HG03060 (cell line): ENCODE measurements around the gene CDH26.

ENCODE experiments used
- ATAC-seq: cut with Tn5 transposase; IDR thresholded peaks from one replicate; pipeline ENCODE4 v1.9.1; 2021; ENCODE audit warnings: low read depth, moderate number of reproducible peaks; ENCODE audit not compliant: unreplicated experiment

CDH26 gene

DNA sequence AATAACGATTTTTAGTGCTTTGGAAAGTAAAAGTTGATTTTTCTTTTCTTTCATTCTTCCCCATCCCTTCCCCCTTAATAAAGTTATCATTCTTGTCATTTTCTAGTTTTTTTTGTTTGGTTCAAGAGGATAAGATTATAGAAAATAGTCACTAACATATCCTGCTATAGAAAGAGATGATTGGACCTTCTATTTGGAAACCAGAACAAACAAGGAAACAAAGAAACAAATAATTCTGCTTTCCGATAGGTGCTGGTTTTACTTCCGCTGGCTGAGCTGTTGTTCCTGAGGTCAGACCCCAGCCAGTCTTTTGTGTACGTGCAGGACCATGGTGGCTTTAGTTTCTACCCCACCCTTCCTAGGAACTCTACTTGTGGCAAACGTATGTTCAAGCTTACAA is at the start of gene CDH26:
TSS of gene CDH26 (plus strand) at position 301 of the 400 bp plus-strand sequence. CDS start 304 bp downstream, outside the sequence.
- no peak for ATAC-seq

- ATAC-seq = no peak
These were observed 49.4 kb upstream of the CDH26 start for GRCh38 chr20:59908855-59909254.

- ATAC-seq = no peak
These were observed 47.2 kb upstream of the CDH26 start for GRCh38 chr20:59911041-59911440.

GRCh38 chr20:59912609-59913008 is 45.6 kb upstream of the CDH26 start:
- ATAC-seq = no peak

DNA sequence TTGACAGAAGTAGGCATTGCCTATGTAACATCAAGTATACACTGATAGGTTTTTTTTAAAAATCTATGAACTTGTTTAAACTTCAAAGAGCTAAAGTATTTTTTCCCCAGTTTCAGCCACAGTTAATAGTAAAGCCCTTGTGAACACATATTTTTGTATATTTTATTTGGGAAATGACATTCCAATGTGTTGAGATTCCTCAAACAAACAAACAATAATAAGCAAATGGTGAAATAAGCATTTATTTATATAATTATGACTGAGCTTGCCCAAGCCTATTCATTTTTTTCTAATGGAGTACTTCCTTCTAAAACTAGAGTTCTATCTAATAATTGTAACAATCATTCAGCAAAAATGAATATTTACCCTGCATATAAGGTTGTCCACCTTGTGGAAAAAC is 37.3 kb upstream of the CDH26 start:
- no peak for ATAC-seq

GRCh38 chr20:59923514-59923913 is 34.7 kb upstream of the CDH26 start:
- no peak for ATAC-seq

GRCh38 chr20:59925359-59925758 is 32.9 kb upstream of the CDH26 start:
- ATAC-seq = no peak

DNA sequence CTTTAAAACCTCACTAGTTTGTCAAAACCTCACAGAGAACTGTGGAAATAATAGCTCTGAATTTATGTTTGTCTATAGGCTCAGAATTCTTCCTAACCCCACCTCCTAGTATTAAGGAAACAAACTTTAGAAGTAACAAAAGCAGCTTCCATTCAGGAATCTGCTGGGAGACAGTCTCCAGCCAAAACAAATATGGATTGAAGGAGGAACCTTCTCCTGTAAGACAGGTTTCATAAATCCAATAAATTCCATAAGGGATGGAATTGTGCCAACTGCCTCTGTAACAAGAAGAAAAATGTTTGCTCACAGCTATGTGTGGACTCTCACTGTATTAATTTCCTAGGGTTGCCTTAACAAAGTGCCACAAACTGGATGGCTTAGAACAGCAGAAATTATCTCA is 32.3 kb upstream of the CDH26 start:
- no peak for ATAC-seq

DNA sequence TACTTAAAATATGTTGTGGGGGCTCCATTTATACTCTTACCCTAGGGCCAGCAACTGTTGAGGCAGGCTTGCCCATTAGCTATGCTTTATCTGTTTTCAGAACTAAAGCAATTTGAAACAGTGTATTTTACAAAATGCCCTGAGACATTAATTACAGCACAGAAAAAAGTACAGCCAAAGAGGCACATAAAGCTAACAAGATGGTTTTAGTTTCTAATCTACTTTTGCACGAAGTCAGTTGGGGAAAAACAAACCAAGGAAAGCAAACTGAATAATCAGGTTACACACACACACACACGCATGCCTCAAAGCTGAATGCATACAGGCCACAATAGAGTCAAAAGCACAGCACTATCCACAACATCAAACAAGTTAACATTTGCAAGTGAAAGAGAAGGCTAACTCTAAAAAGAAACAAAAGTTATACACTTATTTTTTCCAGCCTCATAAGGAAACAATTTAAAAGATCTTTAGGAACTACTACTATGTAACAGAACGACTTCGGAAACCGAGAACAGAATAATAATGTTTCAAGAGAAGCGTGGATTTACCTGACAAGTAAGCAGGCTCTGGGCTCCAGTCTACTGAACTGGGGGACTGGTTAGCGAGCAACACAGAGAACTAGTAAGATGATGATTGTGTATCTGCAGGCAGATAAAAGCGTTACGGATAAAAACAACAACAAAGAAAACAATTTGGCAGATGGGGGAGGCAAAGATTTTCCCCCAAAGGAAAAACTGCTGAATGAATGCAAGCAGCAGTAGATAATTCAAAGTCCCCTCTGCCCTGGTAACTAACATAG is 26.5 kb upstream of the CDH26 start:
- ATAC-seq = no peak

DNA sequence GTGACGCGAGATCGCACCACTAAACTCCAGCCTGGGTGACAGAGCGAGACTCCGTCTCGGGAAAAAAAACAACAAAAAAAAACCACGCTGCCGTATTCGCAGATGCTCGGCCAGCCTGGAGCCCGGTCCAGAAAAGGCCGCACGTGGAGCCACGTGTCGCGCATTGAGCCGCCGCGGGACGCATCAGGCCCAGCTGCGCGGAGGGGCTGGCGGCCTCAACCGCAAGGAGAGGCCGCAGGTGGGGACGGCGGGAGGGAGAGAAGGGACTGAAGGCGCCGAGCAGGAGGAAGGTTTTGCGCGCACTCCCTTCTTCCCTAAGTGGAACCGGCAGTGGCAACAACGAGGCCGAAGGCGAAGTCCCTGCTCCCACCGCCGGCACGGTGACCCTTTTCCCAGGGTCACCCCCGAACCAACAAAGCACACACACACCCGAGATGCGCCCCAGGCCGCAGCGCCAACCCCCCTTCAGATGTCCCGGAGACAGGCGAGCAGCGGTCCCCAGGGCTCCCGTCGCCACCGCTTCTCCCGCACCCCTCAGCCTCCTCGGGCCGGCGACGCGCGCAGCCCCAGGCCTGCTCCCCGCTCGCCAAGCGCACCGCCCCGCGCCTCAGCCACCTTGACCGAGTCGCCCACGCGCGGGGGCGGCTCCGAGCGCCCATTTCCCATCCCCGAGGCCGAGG is 25.5 kb upstream of the CDH26 start:
- ATAC-seq = no peak

GRCh38 chr20:59933296-59933848 is 24.9 kb upstream of the CDH26 start, which contains the start of gene SYCP2:
TSS of gene SYCP2 (minus strand) at chr20:59933637. CDS start at chr20:59922413, 11,224 bp downstream.
- no peak for ATAC-seq

GRCh38 chr20:59933849-59934585 is 24.2 kb upstream of the CDH26 start:
- ATAC-seq = no peak

DNA sequence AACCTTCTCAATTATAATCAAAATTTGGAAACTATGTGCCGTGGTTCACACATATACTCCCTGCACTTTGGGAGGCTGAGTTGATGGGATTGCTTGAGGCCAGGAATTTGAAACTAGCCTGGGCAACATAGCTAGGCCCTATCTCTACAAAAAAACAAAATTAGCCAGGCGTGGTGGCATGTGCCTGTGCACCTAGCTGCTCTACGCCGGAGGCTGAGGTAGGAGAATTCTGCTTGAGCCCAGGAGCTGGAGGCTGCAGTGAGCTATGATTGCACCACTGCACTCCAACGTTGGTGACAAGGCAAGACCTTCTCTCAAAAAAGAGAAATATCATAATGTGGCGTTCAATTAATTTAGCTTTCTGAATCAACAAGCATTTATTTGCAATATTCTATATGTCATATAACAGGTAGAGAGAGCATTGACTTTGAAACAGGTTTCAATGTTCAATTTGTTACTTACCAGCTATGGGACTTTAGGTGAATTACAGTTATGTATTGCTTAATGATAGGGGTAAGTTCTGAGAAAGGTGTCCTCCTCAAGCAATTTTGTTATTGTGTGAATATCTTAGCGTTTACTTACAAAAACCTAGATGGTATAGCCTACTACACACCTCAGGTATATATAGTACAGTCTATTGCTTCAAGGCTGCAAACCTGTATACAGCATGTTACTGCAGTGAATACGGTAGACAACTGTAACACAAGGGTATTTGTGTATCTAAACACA is 22.6 kb upstream of the CDH26 start:
- ATAC-seq = no peak

GRCh38 chr20:59936409-59936808 is 21.8 kb upstream of the CDH26 start:
- ATAC-seq = no peak

DNA sequence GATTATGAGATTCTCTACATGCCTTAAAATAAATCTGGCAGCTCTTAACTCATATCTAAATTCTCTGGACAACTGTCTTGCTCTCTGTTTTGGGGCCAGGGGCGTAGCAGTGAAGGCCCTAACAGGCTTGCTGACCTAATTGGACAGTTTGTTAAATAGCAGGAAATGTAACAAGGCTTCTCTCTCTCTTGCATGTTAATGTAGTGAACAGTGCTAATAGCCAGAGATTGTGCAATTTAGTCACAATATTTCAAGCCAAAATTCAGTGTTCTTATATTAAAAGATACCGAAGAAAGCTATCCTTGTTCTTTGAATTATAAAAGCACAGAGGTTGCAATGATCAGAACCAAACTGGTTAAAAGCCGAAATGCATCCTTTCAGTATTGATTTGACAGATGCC is 21.1 kb upstream of the CDH26 start:
- no peak for ATAC-seq

DNA sequence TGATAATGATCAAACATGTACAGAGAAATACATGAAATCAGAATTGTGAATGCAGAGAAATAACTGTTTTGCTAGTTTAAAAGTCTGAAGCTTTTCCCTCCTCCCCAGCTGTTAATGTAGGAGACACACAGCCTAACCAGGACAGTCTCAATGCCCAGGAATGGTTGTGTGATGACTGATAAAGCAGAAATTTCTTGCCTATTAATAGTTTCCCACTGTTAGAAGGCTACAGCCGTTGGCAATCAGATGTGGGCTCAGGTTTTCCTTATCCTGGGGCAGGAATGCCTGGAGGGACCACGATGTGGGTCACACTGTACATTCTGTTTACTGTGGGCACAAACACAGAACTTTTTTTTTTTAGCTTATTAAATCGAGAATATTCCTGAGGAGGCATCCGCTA is 20.0 kb upstream of the CDH26 start:
- no peak for ATAC-seq

- ATAC-seq = no peak
These were observed 19.5 kb upstream of the CDH26 start for GRCh38 chr20:59938696-59939051.

- ATAC-seq = no peak
These were observed 19.0 kb upstream of the CDH26 start for GRCh38 chr20:59939052-59939878.

DNA sequence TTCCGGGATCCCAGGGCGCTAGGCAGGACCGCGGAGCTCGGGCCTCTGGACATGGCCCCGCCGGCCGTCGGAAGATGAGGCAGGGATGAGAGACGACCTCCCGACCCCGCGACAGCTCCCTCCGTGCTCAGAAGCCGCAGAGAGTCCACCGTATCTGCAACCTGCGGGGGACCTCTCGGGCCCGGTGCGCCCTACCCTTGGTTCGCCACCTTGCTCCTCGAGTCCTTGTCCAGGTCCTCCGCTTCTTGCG is 18.4 kb upstream of the CDH26 start:
- ATAC-seq = peak; percentile 21
